Right cardiac atrium (tissue), 5 donors: ENCODE results near the gene CPA4. TPM values are rescaled to one million over a fixed set of nuclear protein-coding genes. Genes with fewer than 3 reads are reported as not detected.

Source experiments
- ATAC-seq, 2 donors: fragments of 200-7000 bp; cut with Tn5 transposase; one replicate each; pipeline versions ENCODE4 v1.8.0 to v1.9.1; 2020; ENCODE audit warnings: moderate library complexity in 2 of 2, mild to moderate bottlenecking in 1 of 2
- DNase-seq, 3 donors: peaks; one replicate each; pipeline ENCODE4 v3.0.0-alpha.2; 2020
- H3K27ac ChIP-seq: one replicate; pipeline ENCODE4 v1.5.1; 2013; ENCODE audit warnings: mild to moderate bottlenecking, low read length, control low read depth, moderate library complexity
- H3K27me3 ChIP-seq: one replicate; pipeline ENCODE4 v1.6.1; 2013; ENCODE audit not compliant: control insufficient read depth, insufficient read depth
- H3K4me1 ChIP-seq: one replicate; pipeline ENCODE4 v1.6.1; 2013; ENCODE audit warnings: low read length; ENCODE audit not compliant: control insufficient read depth, insufficient read depth
- H3K4me3 ChIP-seq: one replicate; pipeline ENCODE4 v1.5.1; 2013; ENCODE audit warnings: low read length, control low read depth
- H3K9me3 ChIP-seq: one replicate; pipeline ENCODE4 v1.6.1; 2013; ENCODE audit warnings: low read length; ENCODE audit not compliant: control insufficient read depth
- WGBS: extraction: QIAGEN DNeasy Blood & Tissue Kit; methylation state at CpG from one replicate; pipeline ENCODE4 v1.1.7; 2013; 5-methylcytosine and 5-hydroxymethylcytosine counted together
- intact Hi-C, 4 donors: fragments of 100-400 bp; cut with DNase I; formaldehyde crosslinking; loops; one replicate each; pipeline versions ENCODE4 v1.11.0 to v1.14.0; 2022 to 2023
- polyA plus RNA-seq: library from polyadenylated mRNA; stranded (reverse); fragments of 200-250 nt; gene quantifications from one replicate; pipeline ENCODE4 v1.2.3, GENCODE V29; 2013
- total RNA-seq, 4 donors: library from RNA; stranded (reverse); fragmentation: NEBNext Ultra II Directional; extraction: Animal tissue kit (Norgen Biotek cat#: 25700); gene quantifications; one replicate each; pipeline ENCODE4 v1.2.1, GENCODE V29; 2021
- donor health status: healthy with polysubstance abuse.
- donor health status: DM: no; HTN: yes; CAD: no.
- donor health status: DM: no; HTN: no; CAD: no.
- donor health status: DM: no; HTN: yes; CAD: no; lungs with severe emphysema.
- donor health status: DM: yes; HTN: yes; CAD: no.

Gene CPA4
- total and polyA plus RNA-seq, 5 donors: 0.02 to 0.84 (median 0.50) TPM; not detected in 1

DNA sequence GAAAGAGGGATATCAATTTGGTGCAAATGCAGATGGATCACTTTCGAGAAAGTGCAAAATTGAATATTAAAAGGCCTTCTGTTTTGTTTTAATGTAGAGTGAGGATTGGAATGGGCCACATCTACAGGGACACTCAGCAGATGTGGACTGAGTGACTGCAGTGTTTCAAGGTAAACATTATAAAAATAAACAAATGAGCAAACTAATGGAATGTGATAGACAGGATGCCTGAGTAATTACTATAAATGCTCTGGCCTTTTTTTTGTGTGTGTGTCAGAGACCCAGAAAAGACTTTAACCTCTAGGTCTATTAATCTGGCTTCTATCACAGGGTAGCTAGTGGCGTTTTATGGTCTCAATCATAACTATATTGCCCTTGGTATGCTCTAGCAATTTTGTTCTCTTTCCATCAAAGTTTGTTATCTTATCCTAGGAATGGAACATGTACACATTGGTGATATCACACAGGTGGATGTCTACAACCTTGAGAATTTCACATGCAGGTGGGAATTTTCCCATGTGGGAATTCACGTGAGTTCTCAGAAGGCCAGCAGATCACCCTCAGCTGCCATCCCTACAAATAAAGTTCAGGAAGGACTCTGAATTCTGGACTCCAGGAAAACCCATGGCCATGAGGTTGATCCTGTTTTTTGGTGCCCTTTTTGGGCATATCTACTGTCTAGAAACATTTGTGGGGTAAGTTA is 26.6 kb upstream of the CPA4 start, which contains the start of gene CPA2:
CPA2 (plus strand) TSS at position 606 of the 703 bp plus-strand sequence; CDS start at position 625, 19 bp downstream.
- ATAC-seq (no peak), DNase-seq (no peak)
- Histone ChIP-seq H3K4me1 (no peaks in the 10 kb centered on the region), H3K27me3 (no peaks in the 10 kb centered on the region), H3K27ac (no peak within 1 kb of the TSS), H3K4me3 (no peak within 1 kb of the TSS), H3K9me3 (no peaks in the 10 kb centered on the region)
- intact Hi-C loops: no loop called here
- 91% methylated on average over 3 of the region's 3 CpGs for WGBS

DNA sequence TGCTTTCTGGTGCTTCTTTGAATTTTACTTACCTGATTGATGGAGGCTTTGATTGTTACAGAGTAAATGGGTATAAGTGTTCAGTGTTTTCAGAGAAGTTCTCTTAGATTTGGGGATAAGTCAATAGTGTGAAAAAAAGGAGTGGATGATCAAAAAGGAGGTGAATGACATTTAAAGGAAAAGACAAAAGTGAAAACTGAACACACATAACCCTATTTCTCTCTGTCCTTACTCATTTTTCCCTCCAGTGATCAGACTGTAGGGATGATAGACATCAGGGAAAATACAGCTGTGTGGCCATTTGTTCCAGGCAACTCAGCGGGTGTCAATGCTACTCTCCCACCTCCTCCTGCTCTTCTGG is 26.0 kb upstream of the CPA4 start:
- intact Hi-C loops: no loop called here
- ATAC-seq: no peak
- no peak overlapping the region for H3K27ac ChIP-seq
- no peak overlapping the region for H3K4me3 ChIP-seq
- no peaks in the 10 kb centered on the region for H3K9me3 ChIP-seq
- H3K27me3 ChIP-seq: no peaks in the 10 kb centered on the region
- no peak for DNase-seq
- WGBS: 88% methylated on average over 1 of the region's 1 CpG
- H3K4me1 ChIP-seq: no peaks in the 10 kb centered on the region

DNA sequence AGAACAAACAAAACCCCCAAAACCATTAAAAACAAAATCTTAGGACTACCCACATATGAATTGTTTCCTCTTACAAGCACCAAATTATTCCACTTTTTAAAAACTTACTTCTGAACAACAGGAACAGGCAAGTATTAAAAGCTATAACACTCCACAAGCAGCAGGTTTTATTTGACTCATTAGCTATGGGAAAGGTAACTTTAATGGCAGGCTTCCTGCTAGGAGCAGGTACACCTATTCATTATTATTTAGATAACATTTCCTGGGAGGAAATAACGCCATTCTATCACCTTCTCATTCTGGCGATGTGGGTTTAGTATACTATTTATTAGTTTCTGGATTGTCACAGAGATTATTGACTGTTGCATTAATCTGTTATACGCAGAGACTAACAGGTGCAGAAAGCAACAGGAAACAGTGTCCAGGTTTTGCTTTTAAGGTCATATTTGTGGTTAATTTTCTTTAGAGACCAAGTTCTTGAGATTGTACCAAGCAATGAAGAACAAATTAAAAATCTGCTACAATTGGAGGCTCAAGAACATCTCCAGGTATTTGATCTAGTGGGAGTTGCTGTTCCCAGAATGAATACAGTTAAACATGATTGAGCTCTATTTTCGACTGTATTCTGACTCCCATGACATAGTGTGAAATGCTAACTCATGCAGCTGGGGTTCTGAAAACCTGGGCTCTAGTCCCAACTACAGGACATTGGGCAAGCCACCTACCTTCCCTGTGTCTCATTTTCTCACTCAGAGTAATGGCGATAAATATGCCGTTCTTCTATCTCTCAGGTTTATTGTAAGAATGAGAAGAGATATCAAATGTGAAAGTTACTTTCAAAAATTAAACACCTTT is 24.3 kb upstream of the CPA4 start:
- Histone ChIP-seq H3K27ac (no peak overlapping the region), H3K4me1 (peaks cover 5% of the 10 kb centered on the region), H3K4me3 (no peak overlapping the region), H3K9me3 (no peaks in the 10 kb centered on the region), H3K27me3 (no peaks in the 10 kb centered on the region)
- intact Hi-C loops: no loop called here
- ATAC-seq (no peak), DNase-seq (no peak)
- 76% methylated on average over 6 of the region's 6 CpGs for WGBS

DNA sequence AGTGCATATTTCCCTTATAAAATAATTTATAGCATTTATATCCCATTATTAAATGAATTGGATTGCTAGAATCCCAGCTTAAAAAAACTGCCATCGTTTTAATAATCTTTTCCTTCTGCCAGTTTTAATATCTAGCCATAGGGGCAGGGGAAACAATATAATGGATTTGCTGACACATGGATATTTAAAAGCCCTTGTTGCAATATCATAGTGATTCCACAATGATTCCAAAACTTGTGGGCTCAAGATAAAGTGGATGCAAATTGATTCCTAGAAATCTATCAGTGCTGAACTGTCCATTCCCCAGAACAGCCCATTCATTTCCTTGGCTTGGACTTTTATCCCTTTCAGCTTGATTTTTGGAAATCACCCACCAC is 23.7 kb upstream of the CPA4 start:
- Histone ChIP-seq H3K27me3 (no peaks in the 10 kb centered on the region), H3K4me3 (no peak overlapping the region), H3K27ac (no peak overlapping the region), H3K4me1 (peaks cover 5% of the 10 kb centered on the region), H3K9me3 (no peaks in the 10 kb centered on the region)
- no peak for ATAC-seq
- no peak for DNase-seq
- 71% methylated on average over 1 of the region's 1 CpG for WGBS
- intact Hi-C loops: no loop called here

DNA sequence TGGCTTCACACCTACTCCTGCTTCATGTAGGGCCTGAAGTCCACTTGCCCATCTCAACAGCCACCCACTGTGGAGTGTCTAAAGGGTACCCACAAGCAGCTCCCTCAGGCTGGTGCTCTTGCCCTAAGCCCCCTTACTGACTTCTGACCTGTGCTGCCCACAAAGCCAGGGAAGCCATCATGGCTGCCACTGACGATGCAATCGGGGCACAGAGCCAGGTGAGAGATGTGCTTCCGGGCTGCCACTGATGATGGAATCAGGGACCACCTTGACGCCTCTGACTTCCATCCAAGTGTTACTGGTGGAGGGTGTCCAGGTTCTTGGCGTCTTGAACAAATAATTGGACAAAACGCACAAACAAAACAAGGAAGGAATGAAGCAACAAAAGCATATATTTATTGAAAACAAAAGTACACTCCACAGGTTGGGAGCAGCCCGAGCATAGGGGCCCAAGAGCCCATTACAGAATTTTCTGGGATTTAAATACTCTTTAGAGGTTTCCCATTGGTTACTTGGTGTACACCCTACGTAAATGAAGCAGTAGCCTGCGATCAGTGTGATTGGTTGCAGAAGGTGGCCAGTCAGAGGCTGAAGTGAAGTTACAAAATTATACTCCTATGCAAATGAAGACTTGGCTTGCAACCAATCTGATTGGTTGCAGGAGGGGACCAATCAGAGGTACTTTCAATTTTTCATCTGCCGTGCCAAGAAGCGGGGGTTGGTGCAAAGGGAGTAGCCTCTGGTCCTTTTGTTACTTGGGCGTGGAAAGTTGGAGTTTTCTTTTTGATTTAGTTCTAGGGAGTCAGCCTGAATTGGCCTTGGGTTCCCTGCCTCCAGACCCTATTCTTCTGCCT is 21.8 kb upstream of the CPA4 start:
- ATAC-seq (peak in 1 of 2 donors; percentile 20), DNase-seq (no peak)
- 87% methylated on average over 12 of the region's 12 CpGs for WGBS
- Histone ChIP-seq H3K27me3 (no peaks in the 10 kb centered on the region), H3K9me3 (no peaks in the 10 kb centered on the region), H3K27ac (no peak overlapping the region), H3K4me3 (no peak overlapping the region), H3K4me1 (peaks cover 5% of the 10 kb centered on the region)
- intact Hi-C loops: no loop called here

DNA sequence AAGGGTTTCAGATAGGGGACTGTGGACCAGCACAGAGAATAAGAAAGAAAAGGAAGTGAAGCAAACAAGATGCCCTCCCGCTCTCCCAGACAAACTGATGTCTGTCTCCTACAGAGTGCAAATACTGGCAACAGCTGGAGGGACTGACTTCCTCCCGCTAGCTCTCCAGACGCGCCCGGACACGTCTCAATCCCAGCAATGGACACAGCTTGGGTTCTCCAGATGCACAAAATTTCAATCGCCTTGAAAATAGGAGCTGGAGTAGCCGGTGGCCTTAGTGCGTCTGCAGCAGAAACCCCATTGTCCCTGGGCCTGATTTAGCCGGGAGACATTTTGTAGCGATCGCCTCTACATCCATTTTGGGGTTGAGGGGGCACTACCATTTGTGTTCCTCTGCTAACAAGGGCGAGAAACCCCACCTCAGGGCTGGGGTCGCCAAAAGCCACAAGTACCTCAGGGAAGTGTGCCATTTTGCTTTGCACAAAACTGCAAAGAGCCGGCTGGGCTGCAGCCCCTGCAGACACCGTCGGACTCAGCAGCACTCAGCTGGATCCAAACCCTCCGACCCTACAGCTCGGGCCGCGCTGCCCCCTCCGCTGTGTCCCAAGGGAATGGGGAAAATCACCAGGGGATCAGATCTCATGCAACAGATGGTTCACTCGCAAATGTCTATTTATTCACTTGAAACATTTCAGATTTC is 20.4 kb upstream of the CPA4 start:
- WGBS: 38% methylated on average over 23 of the region's 23 CpGs
- DNase-seq (peak in 1 of 3 donors; percentile 63), ATAC-seq (peak; percentile 56 to 71)
- Histone ChIP-seq H3K4me1 (peaks cover 5% of the 10 kb centered on the region), H3K4me3 (peak overlapping the region; percentile 34), H3K27ac (no peak overlapping the region), H3K9me3 (no peaks in the 10 kb centered on the region), H3K27me3 (no peaks in the 10 kb centered on the region)
- intact Hi-C loops: no loop called here

DNA sequence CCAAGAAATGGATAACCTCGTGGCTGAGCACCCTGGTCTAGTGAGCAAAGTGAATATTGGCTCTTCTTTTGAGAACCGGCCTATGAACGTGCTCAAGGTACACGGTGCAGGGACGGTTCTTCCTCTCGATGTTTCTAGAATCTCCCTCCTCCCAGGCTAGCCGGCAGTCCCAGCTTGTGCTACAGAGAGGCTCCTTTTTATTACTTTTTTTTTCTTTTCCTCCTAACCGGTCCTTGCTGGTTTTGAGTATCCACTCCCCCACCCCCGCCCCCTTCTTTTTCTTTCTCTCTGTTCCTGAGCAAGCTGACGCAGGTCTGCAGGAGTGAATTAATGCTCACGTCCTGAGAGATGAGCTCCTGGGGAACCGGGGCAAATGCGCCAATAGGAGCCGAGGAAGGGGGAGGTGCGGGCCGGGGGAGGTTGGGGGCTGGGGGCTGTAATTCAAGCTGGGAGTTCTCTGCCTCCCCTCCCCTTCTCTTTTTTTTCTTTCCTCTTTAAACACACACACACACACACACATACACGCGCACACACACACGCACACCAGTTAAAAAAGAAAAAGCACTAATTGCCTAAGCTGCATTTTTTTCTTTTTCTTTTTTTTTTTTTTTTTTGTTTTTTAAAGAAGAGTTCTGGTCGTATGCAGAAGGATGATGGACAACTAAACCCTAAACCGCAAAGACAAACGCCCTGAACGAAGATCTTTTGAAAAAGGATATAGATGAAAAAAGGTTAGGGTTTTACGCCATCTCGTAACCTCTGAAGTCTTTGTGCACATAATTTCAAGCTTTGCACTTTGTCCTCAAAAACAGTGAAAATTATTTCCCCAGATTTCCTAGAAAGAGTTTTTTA is 19.7 kb upstream of the CPA4 start:
- ATAC-seq: peak in 1 of 2 donors; percentile 35
- Histone ChIP-seq H3K9me3 (no peaks in the 10 kb centered on the region), H3K4me3 (peak overlapping the region; percentile 34), H3K27me3 (no peaks in the 10 kb centered on the region), H3K4me1 (peaks cover 5% of the 10 kb centered on the region), H3K27ac (no peak overlapping the region)
- intact Hi-C loops: no loop called here
- 13% methylated on average over 25 of the region's 25 CpGs for WGBS
- peak in 1 of 3 donors; percentile 55 for DNase-seq

DNA sequence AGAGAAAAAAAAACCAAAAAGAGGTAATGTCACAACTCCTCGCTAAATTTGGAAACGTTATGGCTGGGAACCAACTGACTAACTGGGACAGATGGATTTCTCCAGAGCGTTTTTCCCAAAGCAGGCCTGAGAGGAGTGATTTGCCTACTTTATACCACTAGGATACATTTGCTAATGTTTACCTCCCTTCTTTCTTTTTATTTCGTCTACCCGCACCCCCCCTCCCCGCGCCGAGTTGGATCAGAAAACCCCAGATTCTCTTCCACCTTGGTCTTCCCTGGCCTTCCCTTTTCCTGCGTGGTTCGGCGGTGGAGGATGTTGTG is 19.1 kb upstream of the CPA4 start:
- ATAC-seq (no peak), DNase-seq (no peak)
- H3K4me3 ChIP-seq: peak overlapping the region; percentile 12
- peaks cover 5% of the 10 kb centered on the region for H3K4me1 ChIP-seq
- 39% methylated on average over 11 of the region's 11 CpGs for WGBS
- H3K27me3 ChIP-seq: no peaks in the 10 kb centered on the region
- peak overlapping the region; percentile 55 for H3K27ac ChIP-seq
- no peaks in the 10 kb centered on the region for H3K9me3 ChIP-seq
- intact Hi-C loops: no loop called here

DNA sequence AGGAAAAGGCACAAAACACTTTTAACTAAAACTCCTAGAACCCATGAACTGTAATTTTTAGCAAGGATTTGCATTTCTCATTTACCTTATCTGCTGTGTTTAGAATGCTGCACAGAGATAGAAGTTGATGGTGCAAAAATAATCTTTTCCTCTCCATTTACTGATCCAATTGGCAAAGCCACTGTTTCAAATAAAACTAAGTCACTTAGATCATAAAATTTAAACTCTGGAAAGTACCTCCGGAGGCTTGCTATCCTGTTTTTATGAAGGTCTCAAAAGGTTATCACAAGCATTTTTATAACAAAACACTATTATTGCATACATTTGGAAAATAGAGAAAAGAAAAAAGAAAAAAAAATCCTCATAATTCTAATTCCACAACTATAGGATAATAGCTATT is 18.7 kb upstream of the CPA4 start:
- H3K27ac ChIP-seq: no peak overlapping the region
- WGBS: 40% methylated on average over 1 of the region's 1 CpG
- peaks cover 5% of the 10 kb centered on the region for H3K4me1 ChIP-seq
- H3K9me3 ChIP-seq: no peaks in the 10 kb centered on the region
- intact Hi-C loops: no loop called here
- DNase-seq (no peak), ATAC-seq (no peak)
- no peak overlapping the region for H3K4me3 ChIP-seq
- no peaks in the 10 kb centered on the region for H3K27me3 ChIP-seq
